Measurements from ENCODE around the gene KCNN1.
"Not testable (repeated sequence)": the region's sequence is repeated elsewhere in the genome, so short reads cannot be mapped to it uniquely, and the experiment has no call there.

The KCNN1 gene

DNA sequence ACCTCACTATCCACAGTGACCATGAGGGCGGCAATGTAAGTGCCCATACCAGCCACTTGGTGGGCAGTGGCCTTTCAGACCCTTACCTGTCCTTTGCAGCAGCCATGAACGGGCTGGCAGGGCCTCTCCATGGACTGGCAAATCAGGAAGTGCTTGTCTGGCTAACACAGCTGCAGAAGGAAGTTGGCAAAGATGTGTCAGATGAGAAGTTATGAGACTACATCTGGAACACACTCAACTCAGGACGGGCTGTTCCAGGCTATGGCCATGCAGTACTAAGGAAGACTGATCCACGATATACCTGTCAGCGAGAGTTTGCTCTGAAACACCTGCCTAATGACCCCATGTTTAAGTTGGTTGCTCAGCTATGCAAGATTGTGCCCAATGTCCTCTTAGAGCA is 64.5 kb downstream of the KCNN1 start:
- not testable (repeated sequence) for DNase-seq

DNA sequence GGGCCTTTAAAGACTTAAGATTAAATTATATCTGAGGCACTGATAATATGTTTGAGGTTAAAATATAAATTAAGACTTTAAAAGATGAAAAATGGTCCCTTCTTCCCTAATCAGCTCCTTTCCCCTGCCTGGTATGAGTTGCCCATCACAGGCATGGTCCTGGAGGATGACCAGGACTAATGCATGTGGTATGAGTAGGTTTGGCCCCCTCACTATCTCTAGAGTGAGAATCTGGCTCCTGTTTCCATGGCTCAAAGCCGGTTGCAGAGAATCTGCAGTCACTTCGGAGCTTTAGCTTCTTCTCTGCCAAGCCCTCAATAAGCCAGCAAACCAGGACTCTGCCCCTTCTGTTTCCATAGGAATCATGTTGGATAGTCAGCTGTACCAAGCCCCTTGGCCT is 65.2 kb downstream of the KCNN1 start:
- not testable (repeated sequence) for DNase-seq

- no peak for DNase-seq
Measured at GRCh38 chr19:18041054-18041453, 74.1 kb downstream of the KCNN1 start.

DNA sequence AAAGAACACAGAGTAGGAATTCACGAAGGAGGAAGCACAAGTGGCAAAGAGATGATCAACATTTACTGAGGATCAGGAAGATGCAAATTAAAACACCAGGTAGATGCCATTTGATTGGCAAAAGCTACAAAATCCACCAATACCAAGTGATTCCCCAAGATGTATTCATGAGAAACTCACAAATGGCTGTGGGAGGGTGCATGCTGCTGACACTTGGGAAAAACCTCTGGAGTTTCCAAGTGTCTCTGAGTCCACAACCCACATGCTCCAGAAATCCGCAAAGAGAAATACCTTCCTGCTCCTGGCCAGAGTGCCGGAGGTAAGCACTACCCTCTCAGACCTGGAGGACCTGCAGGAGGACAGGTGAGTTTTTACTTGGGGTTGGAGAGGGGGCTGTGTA is 76.8 kb downstream of the KCNN1 start:
- DNase-seq: no peak

- no peak for DNase-seq
Measured at GRCh38 chr19:18044825-18045304, 78.0 kb downstream of the KCNN1 start.

- DNase-seq: no peak
Measured at GRCh38 chr19:18045307-18046050, 78.6 kb downstream of the KCNN1 start.

DNA sequence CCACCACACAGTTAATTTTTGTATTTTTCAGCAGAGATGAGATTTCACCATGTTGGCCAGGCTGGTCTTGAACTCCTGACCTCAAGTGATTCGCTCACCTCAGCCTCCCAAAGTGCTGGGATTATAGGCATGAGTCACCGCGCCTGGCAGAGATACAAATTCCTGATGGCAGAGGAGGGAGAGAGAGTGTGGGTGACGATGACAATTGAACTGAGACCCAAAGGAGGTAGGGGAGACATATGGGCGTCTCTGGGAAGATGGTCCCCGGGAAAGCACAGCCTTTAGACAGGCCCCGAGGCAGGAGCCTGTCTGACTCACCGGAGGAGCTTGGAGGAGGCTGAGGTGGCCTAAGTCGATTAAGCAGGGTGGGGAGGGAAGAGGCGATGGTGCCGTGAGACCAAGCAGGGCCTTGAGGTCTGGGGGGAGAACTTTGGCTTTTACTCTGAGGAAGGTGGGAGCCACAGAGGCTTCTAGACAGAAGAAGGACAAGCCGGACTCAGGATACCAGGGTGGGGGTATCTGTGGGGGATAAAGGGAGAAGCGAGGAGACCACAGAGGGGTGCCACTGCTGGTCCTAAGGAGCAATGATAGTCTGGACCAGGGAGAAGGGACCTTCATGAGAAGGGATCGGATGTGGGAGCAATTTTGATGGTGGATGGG is 79.3 kb downstream of the KCNN1 start:
- no peak for DNase-seq

DNA sequence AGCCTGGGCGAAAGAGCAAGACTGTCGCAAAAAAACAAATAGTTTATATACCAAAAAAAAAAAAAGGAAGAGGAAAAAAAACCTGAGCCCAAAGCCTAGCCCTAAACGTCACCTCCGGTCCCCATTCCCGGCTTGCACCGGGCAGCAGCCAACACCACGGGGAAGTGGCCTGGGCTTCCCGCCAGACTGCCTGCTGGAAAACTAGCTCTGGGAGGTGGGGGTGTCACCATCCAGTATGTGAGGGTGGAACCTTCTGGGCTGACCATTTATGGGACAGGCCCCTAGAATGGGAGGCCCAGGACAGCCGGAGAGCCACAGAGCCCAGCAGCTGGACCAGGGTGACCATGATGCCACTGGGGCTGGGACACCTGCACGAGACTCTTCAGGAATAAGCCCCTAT is 82.5 kb downstream of the KCNN1 start:
- no peak for DNase-seq
